Colon (tissue), 2 donors: ENCODE measurements around the gene PDZRN4.
"Not testable (repeated sequence)": the region's sequence is repeated elsewhere in the genome, so short reads cannot be mapped to it uniquely, and the experiment has no call there.

Experiments used
- FAIRE-seq: peaks from 2 replicates; lab custom pipeline; 2012; peaks lifted over from hg19 to GRCh38; lab: Jason Lieb, UNC
- donor health status: control.
- donor health status: control.

PDZRN4 gene

DNA sequence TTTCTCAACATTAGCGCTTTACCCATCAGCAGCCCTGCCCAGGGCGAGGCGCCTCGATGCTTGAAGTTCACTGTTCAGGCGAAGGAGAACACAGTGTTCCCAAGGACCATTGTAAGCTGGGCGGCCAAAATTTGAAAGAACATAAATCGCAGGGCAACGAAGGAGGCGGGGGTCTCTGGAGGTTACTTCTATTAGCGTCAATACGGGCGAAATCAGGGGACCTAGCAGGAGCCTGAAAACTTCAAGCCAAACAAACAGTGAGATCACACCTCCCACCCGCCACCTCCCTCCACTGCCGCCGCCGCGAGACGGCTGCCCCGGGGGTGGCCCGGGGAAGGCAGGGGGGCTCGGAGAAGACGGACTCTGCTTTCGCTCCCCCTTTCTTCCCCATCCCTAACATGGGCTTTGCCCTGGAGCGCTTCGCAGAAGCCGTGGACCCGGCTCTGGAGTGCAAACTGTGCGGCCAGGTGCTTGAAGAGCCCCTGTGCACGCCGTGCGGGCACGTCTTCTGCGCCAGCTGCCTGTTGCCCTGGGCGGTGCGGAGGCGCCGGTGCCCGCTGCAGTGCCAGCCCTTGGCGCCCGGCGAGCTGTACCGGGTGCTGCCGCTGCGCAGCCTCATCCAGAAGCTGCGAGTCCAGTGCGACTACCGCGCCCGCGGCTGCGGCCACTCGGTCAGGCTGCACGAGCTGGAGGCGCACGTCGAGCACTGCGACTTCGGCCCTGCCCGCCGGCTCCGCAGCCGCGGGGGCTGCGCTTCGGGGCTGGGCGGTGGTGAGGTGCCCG is at the start of gene PDZRN4:
PDZRN4 (plus strand) TSS at position 263 of the 783 bp plus-strand sequence.
- no peak for FAIRE-seq

DNA sequence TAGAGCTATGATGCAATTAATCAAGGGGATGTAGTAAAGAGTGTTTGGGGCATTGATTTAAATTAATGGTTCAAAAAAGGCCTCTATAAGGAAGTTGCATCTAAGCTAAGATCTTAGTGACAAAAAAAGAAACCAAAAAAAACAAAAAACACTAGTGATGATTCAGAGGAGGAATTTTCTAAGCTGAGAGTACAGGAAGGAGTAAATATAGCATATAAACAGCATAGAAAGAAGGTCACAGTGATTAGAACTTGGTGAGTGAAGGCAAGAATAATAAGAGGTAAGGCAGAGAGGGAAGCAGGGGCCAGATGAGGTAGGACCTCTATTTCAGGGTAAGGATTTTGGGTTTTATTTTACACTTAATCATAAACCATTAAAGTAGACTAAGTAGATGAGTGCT is 48.0 kb upstream of the PDZRN4 start:
- no peak for FAIRE-seq

DNA sequence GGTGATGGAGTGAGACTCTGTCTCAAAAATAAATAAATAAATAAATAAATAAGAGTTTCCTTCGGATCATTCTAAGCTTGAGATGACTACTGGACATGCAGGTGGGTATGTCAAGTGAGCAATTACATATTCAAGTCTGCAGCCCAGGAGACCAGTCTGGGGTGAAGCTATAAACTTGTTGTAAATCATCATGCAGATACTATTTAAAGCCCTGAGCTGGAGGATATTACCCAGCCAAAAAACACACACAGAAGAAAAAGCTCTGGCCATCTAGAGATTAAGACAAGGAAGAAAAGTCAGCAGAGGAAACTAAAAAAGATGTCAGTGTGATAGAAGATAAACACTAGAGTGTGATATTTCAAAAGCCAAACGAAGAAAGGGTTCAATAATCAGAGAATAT is 47.0 kb upstream of the PDZRN4 start:
- no peak for FAIRE-seq

DNA sequence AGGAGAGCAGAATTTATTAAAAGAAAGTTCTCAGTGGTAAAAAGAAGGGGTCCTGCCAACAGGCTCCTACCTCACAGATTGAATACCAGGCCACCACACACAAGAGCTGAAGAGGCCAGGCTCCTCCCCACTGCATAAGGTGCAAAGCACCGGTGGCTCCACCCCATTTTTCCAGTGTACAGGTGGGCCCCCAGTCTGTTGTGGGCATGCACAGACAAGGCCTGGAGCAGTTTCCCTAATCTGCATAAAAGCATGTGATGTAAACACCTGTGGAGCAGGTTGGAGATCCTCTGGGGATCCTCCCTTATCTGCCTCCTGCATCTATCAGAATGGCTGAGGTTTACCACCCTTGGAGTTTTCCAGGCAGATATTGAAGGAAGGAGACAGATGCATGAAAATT is 45.7 kb upstream of the PDZRN4 start:
- no peak for FAIRE-seq

DNA sequence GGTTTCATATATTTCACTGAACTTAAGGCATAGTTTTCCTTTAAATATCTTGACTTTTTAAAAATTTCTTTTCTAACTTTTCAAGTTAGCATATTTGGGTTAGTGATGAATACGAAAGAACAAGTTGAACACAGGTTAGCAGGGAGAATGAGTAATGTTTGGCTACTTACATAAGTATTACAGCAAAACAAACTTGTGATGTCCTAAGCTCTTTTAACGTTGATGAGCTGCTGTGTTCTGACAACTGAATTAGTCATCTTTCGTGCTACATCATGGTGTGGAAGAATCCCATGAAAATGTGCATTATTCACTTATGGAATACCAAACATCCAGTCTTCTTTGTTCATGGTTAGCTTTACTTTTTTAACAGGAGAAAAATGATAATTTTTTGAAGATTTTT is 36.3 kb upstream of the PDZRN4 start:
- no peak for FAIRE-seq

DNA sequence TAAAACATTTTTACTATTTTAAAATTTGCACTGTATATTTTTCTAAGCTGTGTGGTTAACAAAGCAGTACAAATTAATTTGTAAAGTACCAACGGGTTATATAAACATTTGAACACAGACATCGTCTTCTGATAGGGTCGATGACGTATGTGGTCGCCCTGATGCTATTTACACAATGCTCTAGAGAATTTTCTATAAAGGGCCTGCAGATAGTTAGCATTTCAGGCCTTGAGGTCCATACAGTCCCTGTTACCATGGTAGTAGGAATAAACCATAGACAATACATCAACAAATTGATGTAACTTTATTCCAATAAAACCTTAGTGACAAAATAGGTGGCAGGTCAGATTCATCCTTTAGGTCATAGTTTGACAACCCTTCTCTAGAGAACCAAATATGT is 25.7 kb upstream of the PDZRN4 start:
- no peak for FAIRE-seq

DNA sequence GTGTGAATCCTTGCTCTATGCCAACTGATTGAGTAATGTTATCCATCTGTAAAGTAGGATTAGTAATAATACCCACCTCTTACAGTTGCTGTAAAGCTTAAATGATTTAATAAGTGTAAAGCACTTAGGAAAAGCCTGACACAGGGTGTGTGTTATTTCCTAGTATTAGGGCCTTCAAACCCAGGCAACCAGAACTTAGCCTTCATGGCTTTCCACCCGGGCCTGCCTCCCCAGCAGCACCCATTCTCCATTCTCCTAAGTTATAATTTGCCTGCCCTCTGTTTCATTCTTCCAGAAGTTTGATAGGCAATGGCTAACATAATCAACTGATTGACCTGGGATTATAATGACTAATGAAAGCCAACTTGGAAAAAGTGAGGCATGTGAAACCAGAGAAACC is 20.4 kb upstream of the PDZRN4 start:
- FAIRE-seq = no peak

DNA sequence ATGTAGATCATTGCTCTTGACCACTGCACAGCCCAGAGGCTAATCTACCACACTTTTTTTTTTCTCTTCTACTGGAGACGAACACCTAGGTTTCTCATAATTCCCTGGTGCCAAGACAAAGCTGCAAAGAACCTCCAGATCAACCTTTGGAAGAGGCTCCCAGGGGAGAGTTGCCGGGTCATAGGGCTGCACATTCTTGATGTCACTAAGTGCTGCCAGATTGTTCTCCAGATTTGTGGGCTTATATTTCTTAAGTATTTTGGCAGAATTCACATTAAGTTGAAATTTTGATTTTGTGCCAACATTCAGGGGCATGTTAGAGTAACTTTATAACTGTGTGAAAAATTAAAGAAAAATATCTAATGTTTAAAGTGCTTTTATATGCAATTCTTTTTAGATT is 13.5 kb upstream of the PDZRN4 start:
- FAIRE-seq = no peak

DNA sequence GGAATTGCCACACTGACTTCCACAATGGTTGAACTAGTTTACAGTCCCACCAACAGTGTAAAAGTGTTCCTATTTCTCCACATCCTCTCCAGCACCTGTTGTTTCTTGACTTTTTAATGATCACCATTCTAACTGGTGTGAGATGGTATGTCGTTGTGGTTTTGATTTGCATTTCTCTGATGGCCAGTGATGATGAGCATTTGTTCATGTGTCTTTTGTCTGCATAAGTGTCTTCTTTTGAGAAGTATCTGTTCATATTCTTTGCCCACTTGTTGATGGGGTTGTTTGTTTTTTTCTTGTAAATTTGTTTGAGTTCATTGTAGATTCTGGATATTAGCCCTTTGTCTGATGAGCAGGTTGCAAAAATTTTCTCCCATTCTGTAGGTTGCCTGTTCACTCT is 8.6 kb upstream of the PDZRN4 start:
- FAIRE-seq = not testable (repeated sequence)

DNA sequence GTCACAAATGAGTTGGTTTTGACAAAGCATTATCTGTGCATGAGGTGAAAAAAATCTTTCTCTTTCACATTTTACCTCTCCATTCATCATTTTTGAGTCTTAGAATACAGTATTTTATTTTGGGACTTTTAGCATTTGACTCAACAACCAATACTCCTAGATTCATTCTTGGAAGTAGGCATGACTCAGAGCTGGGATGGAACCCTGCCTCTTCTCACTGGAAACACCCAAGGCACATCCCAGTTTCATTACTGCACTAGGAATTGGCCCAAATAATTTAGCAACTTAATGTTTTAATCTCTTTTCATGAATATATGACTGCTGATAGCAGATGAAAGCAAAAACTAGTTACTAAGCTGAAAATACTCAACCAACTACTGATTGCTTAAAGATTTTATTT is 3.3 kb upstream of the PDZRN4 start:
- FAIRE-seq = no peak

DNA sequence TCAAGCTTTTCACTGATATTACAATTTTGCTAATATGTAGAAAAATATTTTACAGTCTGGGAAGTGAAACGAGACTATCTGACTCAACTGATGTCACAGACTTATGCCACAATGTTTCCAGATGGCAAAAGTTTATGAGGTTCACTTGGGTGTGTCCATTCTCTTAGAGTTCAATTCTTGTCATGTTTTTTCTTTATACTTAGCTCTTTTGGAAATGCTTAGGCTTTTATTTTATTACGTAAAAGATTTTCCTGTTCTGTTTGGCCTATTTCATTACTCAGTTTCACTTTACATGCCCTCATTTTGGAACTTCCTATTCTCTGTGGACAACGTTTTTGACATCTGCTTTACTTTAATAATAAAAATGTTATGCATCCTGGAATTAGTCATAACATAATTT is 2.1 kb upstream of the PDZRN4 start:
- FAIRE-seq = no peak

DNA sequence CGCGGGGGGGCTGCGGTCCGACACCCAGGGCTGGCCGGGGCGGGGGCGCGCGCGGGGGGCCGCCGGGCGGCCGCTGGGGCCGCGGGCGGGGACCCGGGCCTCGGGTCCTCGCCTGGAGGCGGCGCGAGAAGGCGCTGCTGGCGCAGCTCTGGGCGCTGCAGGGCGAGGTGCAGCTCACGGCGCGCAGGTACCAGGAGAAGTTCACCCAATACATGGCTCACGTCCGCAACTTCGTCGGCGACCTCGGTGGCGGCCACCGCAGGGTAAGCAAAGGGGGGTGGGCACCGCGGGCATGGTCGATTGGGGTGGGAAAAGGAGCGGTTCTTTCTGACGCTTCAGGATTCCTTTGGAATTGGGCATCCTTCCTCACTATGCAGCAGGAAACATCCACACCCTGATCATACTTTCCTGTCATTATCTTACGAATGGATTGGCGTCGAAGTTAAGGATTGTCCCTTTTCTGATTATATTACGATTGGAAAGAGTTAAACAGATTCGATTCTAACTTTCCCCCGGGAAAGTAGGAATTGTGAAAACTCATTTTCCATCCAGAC is 798 bp downstream of the PDZRN4 start:
- no peak for FAIRE-seq

DNA sequence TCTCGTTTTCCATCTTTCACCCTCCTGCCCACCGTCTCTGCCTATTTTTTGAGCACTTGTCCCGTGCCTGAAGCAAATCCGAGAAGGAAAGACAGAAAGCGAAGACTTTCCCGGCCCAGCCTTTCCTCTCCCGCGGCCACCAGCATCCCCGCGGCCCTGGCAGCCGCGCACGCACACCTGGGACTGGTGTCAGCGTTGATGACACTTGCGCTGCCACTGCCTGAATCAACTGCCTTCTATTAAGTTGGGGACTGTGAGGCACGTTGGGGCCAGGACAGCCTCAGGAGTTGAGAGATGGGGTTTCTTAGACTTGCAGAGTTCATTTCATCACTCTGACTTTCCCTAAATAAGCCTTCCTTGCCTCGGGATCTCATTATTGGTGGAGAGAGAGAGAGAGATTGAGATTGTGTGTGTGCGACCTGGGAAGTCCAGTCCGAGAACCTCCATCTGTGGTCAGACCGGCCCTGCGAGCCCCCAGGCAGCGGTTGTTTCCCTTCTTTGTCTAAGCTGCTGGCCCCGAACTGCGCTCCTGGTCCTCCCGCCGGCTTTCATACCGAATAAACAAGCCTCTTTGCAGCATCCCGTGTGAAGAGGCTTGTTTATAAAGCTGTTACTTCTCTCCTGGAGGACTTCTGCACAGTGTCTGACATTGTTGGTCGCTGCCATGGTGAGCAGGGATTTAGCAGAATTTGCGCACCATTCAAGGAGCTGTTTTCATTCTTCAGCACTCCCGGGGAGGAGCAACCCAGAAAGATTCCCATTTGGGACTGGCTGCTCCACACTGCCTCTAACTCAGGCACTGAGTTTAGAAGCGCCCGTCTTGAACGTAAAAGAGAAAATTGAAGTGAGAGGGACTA is 1.5 kb downstream of the PDZRN4 start:
- no peak for FAIRE-seq

DNA sequence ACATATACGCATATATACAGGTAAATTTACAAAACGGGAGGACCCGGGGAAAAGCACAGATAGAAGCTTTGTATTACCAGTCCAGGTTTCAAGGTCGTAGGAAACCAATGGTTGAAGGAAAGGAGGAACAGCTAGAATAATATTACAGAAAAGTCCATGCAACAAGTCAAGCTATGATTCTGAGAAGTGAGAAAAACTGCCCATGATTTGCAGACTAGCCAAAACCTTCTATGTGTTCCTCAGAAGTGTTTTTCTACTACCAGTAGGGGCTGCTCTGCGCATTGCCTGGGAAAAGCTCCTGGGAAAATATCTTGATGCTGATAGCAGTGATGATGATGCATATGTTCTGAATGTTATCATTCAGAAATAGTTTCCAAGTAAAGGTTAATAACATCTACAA is 2.2 kb downstream of the PDZRN4 start:
- no peak for FAIRE-seq

DNA sequence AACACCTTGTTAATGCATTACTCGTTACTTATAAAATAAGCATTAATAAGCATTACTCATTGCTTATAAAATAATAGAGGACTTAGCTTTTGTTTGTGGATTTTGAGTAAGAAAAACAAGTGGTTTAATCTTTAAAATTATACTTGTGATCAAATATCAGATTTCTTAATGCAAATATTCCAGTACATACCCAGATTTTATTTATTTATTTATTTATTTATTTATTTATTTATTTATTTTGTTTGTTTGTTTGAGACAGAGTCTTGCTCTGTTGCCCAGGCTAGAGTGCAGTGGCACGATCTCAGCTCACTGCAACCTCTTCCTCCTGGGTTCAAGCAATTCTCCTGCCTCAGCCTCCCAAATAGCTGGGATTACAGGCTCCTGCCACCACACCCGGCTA is 3.4 kb downstream of the PDZRN4 start:
- FAIRE-seq = not testable (repeated sequence)

DNA sequence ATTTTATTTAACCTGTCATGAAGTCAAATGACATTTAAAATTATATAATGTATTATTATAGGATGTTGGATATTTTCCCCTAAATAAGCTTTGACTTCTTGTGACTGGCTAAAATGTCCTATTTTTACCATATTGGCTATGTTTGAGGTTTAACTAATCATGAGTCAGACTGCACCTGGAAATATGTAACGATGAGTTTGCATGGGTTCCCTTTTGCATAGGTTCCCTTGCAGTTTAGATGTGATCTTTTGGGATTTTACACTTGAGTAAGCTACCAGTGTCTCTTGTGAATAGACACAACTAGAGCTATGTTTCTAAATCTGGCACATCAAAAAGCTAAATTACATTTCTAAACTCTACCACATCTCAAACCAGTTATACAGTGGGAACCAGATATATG is 5.2 kb downstream of the PDZRN4 start:
- no peak for FAIRE-seq

DNA sequence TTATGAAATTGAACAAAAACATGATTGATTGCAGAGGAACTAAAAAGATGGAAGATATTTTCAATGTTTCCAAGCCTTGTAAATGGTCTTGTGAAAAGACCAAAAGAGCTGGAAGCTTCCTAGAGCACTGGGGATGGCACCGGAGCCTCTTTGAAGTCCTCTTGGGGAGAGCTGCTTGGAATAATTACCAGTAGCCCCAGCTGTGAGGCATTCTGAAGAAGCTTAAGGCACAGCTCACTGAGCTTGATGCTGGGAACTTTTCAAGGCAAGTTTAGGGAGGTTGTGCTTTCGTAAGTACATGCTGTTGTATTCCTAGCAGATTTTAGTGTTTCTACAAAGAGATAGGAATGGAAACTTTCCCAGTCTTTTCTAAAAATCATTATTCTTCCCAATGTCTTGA is 13.9 kb downstream of the PDZRN4 start:
- no peak for FAIRE-seq

DNA sequence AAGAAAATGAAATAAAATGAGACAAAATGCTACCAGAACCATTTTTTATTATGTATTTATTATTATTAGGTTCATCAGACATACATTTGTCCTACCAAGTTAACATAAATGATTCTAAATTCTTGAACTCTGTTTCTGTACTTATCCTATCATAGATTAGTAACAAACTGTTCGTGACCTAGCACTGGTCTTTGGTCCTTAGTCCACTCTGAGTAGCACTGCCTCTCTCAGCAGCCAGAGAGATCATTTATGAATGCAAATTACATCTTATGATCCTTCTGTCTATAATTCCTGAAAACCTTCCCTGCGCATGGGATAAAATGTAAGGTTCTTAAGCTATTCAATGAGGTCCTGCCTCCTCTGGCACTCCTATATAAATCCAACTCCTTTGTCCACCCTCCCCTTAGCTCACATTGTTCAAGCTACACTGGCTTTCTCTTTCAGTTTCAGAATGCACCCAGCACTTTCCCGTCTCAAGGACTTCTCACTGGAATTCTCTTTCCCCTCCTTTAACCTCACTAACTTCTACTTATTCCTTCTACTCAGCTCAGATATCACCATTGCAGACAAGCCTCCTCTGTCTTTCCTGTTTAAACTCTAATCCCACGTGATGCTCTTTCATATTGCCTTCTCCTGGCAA is 17.1 kb downstream of the PDZRN4 start:
- no peak for FAIRE-seq

DNA sequence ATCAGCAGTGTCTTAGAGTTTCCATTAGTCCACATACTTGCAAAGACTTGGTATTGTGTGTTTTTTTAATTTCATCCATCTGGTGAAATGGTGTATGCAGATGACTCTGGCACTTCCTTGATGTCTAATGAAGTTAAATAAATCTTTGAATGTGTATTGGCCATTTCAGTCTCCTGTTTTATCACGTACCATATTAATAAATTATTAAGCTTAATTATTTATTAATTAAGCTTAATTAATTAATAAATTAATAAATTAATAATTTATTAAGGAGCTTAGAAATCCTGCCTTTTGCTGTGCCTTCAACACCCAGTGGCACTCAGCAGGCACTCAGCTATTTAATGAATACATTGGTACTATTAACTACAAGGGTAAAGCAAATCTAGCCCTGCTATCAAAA is 18.2 kb downstream of the PDZRN4 start:
- no peak for FAIRE-seq

DNA sequence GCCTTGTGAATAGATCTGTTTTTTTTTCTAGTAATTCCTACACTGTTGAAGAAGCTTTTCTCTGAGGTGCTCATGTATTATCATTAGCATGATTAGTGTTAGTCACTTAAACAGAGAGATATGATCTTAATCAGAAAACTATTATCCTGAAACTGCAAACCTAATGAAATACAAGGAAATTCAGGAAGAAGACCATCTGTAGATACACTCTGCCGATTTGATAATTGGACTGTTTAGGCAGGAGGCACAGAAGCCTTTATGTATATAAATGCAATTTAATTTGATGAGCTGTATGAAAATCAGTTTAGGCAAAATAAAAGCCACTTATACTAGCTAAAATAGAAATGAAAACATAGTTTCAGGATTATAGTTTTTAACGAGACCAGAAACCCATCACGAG is 23.3 kb downstream of the PDZRN4 start:
- FAIRE-seq = no peak

DNA sequence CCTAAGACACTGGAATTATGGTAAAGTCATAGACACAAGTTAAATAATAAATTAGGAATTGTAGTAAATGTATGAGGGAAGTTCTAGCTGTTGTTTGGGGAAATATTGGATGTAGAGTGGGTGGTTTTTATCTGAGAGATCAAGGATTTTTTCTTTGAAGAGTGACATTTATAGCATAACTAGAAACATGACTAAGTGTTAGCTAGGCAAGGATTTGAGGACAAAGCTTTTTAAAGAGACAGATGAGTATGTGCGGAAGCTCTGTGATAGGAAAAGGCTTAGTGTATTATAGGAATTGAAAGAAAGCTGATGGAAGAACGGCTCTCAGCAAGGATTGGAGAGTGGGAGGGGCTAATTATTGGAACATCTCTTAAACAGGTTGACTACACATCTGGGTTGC is 24.5 kb downstream of the PDZRN4 start:
- FAIRE-seq = no peak

DNA sequence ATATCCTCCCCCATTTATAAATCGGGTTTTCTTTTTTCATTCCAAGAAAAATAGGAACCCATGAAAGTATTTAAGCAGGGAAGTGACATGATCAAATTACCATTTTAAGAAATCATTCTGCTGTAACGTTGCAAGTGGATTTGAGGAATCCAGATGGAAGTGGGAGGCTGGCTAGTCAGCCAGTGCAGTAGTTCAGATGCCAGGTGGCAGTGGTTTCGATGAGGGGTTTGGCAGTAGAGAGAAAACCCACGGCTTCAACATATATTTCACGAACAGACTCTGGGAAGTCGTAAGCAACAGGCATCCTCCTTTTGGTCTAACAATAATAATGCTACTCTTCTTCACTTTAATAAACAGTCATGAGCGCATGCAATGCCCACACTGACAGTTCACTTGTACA is 25.0 kb downstream of the PDZRN4 start:
- FAIRE-seq = no peak

DNA sequence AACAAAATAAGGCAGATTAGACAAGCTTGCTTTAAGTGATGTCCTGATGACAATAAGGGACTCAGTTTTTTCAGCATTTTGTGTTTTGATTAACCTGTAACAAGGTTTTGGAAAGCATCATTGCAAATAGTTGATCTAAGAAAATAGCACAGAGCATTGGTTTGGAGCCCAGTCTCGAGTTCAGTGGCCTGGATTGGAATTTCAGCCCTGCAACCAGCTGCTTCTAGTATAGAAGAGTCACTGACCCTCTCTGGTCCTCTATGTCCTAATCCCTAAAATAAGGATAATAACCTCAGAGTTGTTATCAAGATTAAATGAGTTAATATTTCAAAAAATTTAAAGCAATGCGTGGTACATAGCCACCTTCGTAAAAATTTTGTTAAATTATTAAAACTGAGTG is 25.5 kb downstream of the PDZRN4 start:
- no peak for FAIRE-seq
